Measurements from ENCODE around the gene SLC2A14.

DNA sequence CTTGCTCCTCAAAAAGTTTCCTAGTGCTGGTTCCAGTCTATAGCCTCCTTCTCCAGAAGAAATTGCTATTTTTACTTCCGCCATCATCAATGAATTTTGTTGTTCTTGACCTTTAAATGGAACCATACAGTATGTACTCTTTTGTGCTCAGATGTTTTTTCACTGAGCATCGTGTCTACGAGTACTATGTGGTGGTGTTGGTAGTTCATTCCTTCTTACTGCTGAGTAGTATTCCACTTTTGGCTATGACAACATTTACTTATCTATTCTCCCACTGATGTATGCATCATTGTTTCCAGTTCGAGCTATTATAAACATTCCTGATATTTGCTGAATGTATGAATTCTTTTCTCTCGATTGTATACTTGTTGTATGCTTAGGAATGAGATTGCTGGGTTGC is 28.6 kb downstream of the SLC2A14 start:
- TF ChIP-seq, protein P1, sequence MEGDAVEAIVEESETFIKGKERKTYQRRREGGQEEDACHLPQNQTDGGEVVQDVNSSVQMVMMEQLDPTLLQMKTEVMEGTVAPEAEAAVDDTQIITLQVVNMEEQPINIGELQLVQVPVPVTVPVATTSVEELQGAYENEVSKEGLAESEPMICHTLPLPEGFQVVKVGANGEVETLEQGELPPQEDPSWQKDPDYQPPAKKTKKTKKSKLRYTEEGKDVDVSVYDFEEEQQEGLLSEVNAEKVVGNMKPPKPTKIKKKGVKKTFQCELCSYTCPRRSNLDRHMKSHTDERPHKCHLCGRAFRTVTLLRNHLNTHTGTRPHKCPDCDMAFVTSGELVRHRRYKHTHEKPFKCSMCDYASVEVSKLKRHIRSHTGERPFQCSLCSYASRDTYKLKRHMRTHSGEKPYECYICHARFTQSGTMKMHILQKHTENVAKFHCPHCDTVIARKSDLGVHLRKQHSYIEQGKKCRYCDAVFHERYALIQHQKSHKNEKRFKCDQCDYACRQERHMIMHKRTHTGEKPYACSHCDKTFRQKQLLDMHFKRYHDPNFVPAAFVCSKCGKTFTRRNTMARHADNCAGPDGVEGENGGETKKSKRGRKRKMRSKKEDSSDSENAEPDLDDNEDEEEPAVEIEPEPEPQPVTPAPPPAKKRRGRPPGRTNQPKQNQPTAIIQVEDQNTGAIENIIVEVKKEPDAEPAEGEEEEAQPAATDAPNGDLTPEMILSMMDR (IDR thresholded peaks at IDR 0.05; ENCODE audit: poor library complexity): no peak
- TF ChIP-seq EZH2 (IDR thresholded peaks at IDR 0.05; ENCODE audit: borderline replicate concordance): no peak

Data from hepatocyte (in vitro differentiated cells).